Loucy (cell line): Measurements from ENCODE around the gene RAD51B.

ENCODE experiments used
- H2AFZ ChIP-seq: fragments of 200-600 bp; sonication (generic); 2 replicates; pipeline ENCODE4 v1.6.0; 2016; ENCODE audit warnings: antibody characterized with exemption, mild to moderate bottlenecking, low read length, moderate library complexity
- H3F3A ChIP-seq: fragments of 200-600 bp; 2 replicates; pipeline ENCODE4 v1.6.0; 2016; ENCODE audit warnings: antibody characterized with exemption, low read depth, mild to moderate bottlenecking
- H3K27me3 ChIP-seq: fragments of 200-600 bp; sonication (generic); 2 replicates; pipeline ENCODE4 v1.6.1; 2014; ENCODE audit warnings: low read length, mild to moderate bottlenecking; ENCODE audit not compliant: insufficient read depth, poor library complexity, severe bottlenecking
- H3K36me3 ChIP-seq: fragments of 200-600 bp; sonication (generic); 2 replicates; pipeline ENCODE4 v1.6.1; 2016; ENCODE audit warnings: low read length; ENCODE audit not compliant: insufficient read depth
- H3K4me1 ChIP-seq: fragments of 200-600 bp; sonication (generic); 2 replicates; pipeline ENCODE4 v1.5.1; 2014; ENCODE audit warnings: low read length, mild to moderate bottlenecking; ENCODE audit not compliant: insufficient read depth, poor library complexity, severe bottlenecking
- H3K4me2 ChIP-seq: fragments of 200-600 bp; sonication (generic); 2 replicates; pipeline ENCODE4 v1.6.0; 2014; ENCODE audit warnings: antibody characterized with exemption, low read length, low read depth, mild to moderate bottlenecking; ENCODE audit not compliant: poor library complexity, severe bottlenecking
- H3K4me3 ChIP-seq: fragments of 200-600 bp; sonication (generic); 2 replicates; pipeline ENCODE4 v1.5.1; 2014; ENCODE audit warnings: low read length, mild to moderate bottlenecking, mixed read lengths; ENCODE audit not compliant: poor library complexity, severe bottlenecking
- H3K79me2 ChIP-seq: fragments of 200-600 bp; sonication (generic); 2 replicates; pipeline ENCODE4 v1.6.1; 2014; ENCODE audit warnings: low read length; ENCODE audit not compliant: insufficient read depth
- H3K9ac ChIP-seq: fragments of 200-600 bp; sonication (generic); 2 replicates; pipeline ENCODE4 v1.6.0; 2014; ENCODE audit warnings: mild to moderate bottlenecking, low read depth, low read length, moderate library complexity; ENCODE audit not compliant: poor library complexity, severe bottlenecking
- H3K9me2 ChIP-seq: fragments of 200-600 bp; sonication (generic); replicated peaks from 2 replicates; pipeline ENCODE4 v1.6.1; 2016; ENCODE audit warnings: low read depth, low read length, mixed read lengths
- H3K9me3 ChIP-seq: fragments of 200-600 bp; sonication (generic); 2 replicates; pipeline ENCODE4 v1.6.1; 2014; ENCODE audit warnings: mild to moderate bottlenecking, antibody characterized with exemption, low read length, low read depth; ENCODE audit not compliant: insufficient read depth
- H4K20me1 ChIP-seq: fragments of 200-600 bp; sonication (generic); 2 replicates; pipeline ENCODE4 v1.6.0; 2014; ENCODE audit warnings: antibody characterized with exemption, low read length, mild to moderate bottlenecking; ENCODE audit not compliant: insufficient read depth, poor library complexity, severe bottlenecking
- EZH2phosphoT487 ChIP-seq: fragments of 200-600 bp; IDR thresholded peaks from 2 replicates; pipeline ENCODE4 v1.6.1; 2018; ENCODE audit warnings: antibody characterized with exemption, mild to moderate bottlenecking, moderate library complexity, borderline replicate concordance
- TF ChIP-seq, protein P1 (sequence below): fragments of 200-600 bp; sonication (generic); conservative IDR thresholded peaks from 2 replicates; pipeline ENCODE4 v1.5.1; 2014; ENCODE audit warnings: mild to moderate bottlenecking, antibody characterized with exemption, low read length

The RAD51B gene

DNA sequence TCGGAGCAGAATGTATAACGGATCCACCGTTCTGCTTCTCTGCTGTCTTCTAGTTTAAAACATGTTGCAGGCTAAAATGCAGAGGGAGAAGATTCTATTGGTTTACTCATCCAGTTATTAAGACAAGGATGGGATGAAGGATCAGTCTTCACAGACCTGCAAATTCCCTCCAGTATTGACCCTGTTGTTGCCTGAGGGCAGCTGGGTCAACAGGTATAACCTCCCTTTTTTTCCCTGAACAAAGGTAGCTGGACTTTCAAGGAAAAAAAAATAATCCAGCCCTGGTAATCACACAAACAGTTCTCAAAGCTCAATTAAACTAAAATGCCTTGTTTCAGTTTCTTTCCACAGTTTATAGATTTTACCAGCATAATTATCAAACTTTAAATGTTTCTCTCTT is 492.7 kb downstream of the RAD51B start:
- no peak overlapping the region for H3K4me3 ChIP-seq
- no peak for TF ChIP-seq EZH2phosphoT487
- TF ChIP-seq, protein P1, sequence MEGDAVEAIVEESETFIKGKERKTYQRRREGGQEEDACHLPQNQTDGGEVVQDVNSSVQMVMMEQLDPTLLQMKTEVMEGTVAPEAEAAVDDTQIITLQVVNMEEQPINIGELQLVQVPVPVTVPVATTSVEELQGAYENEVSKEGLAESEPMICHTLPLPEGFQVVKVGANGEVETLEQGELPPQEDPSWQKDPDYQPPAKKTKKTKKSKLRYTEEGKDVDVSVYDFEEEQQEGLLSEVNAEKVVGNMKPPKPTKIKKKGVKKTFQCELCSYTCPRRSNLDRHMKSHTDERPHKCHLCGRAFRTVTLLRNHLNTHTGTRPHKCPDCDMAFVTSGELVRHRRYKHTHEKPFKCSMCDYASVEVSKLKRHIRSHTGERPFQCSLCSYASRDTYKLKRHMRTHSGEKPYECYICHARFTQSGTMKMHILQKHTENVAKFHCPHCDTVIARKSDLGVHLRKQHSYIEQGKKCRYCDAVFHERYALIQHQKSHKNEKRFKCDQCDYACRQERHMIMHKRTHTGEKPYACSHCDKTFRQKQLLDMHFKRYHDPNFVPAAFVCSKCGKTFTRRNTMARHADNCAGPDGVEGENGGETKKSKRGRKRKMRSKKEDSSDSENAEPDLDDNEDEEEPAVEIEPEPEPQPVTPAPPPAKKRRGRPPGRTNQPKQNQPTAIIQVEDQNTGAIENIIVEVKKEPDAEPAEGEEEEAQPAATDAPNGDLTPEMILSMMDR, result no peak
- no peaks in the 10 kb centered on the region for H3K36me3 ChIP-seq
- H3F3A ChIP-seq, result 0 out of 2 replicates have a peak, but pooled peaks cover 3% of the 10 kb centered on the region
- no peaks in the 10 kb centered on the region for H3K79me2 ChIP-seq
- H3K4me1 ChIP-seq, result peaks cover 30% of the 10 kb centered on the region
- no peak overlapping the region for H2AFZ ChIP-seq
- no peaks in the 10 kb centered on the region for H4K20me1 ChIP-seq
- H3K9ac ChIP-seq, result no peak overlapping the region
- H3K27me3 ChIP-seq, result no peaks in the 10 kb centered on the region
- no peaks in the 10 kb centered on the region for H3K9me3 ChIP-seq
- H3K4me2 ChIP-seq, result no peak overlapping the region
- H3K9me2 ChIP-seq, result no peaks in the 10 kb centered on the region

DNA sequence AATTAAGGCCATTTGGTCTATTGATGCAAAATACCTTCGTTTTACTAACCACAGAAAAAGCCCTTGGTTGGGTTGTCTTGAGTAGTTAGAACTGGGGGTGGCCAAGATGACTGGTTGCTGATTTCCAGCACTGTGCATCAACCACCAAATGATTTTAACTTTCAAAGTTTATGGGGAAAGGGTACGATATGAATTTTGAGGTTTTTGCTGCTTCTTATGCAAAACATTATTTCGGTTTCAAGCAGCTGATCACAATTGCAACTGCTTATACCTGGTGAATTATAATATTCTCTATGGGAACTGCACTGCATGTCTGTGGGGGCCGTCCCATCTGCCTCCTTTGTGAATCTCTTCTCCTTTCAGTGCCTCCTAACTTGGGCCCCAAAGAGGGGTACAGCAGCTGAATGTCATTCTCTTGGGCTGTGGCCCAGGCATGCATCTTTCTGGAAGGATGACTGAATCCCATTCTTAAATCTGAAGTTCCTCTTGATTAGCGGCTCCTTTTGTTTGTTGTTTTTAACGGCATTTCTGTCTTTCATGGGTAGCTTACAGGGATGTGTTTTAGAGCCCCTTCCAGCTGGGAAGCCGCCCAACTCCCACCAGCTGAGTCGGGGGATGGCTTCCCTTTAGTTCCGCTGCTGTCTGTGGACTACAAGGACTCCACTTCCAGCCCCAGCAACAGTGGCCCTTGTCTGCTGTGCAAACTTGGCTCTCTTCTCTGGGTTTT is 493.5 kb downstream of the RAD51B start:
- H3K4me3 ChIP-seq, result no peak overlapping the region

DNA sequence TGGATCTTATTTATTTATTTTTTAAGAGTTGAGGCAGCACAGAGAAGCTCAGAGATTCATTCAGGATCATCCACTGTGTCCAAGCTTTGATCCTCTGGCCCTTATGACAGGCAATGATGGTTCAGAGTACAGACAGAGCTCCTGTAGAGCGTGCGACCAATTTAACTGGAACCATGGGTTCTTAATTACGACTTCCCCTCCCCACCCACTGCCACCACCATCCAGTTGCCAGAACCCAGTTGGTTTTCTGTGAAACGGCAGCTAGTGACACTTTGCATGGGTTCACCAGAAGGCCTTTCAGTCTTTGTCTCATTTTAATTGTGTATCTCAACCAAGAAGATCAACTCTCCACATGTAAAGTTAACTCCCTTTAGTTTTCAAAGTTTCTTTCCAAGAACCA is 495.1 kb downstream of the RAD51B start:
- Histone ChIP-seq H3K9me3 (no peaks in the 10 kb centered on the region), H2AFZ (no peak overlapping the region), H3K79me2 (no peaks in the 10 kb centered on the region), H3K36me3 (no peaks in the 10 kb centered on the region), H4K20me1 (no peaks in the 10 kb centered on the region), H3K9me2 (no peaks in the 10 kb centered on the region), H3K27me3 (no peaks in the 10 kb centered on the region), H3K4me3 (no peak overlapping the region), H3K4me1 (peaks cover 30% of the 10 kb centered on the region), H3K9ac (no peak overlapping the region), H3F3A (0 out of 2 replicates have a peak, but pooled peaks cover 3% of the 10 kb centered on the region), H3K4me2 (no peak overlapping the region)
- no peak for TF ChIP-seq EZH2phosphoT487
- TF ChIP-seq, protein P1, result no peak

More for the DNA sequence above, 493.5 kb downstream of the RAD51B start:
- Histone ChIP-seq H3K9ac (no peak overlapping the region), H4K20me1 (no peaks in the 10 kb centered on the region), H2AFZ (no peak overlapping the region), H3K36me3 (no peaks in the 10 kb centered on the region), H3F3A (0 out of 2 replicates have a peak, but pooled peaks cover 3% of the 10 kb centered on the region), H3K4me2 (no peak overlapping the region), H3K4me1 (peaks cover 30% of the 10 kb centered on the region), H3K9me3 (no peaks in the 10 kb centered on the region), H3K79me2 (no peaks in the 10 kb centered on the region), H3K27me3 (no peaks in the 10 kb centered on the region), H3K9me2 (no peaks in the 10 kb centered on the region)
- TF ChIP-seq, protein P1, result no peak
- TF ChIP-seq EZH2phosphoT487, result no peak
